Measurements from ENCODE around the gene SALL1.

DNA sequence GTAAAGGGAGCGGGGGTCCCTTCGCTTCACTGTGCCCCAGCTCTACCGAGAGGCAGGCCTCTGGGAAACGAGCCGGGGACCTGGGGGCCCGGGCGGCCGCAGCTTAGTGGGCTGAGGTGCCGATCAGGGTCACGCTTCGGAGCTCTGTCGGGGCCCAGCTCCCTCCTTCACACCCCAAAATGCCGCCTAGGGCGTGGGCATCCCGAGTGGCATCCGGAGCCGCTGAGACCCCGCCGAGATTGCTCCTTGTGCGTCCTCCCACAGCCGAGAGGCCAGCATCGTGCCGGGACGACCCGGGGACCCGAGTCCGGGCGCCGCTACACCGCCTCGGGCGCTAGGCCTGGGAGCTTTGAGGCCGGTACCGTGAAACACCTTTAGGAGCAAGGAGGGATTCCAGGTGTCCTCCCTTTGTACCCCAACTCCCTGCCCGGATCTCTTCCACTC is 1.3 kb downstream of the SALL1 start:
- TF ChIP-seq CHD2 (IDR thresholded peaks at IDR 0.05; ENCODE audit: low read depth, low read length) (no peak), EZH2 (IDR thresholded peaks at IDR 0.05; ENCODE audit: borderline replicate concordance, low read depth, low read length) (no peak), ZNF133 (CRISPR knock-in tag; IDR thresholded peaks at IDR 0.05) (no peak), MTA3 (IDR thresholded peaks at IDR 0.05; ENCODE audit: borderline replicate concordance) (no peak), CREM (IDR thresholded peaks at IDR 0.05; ENCODE audit: low read depth) (no peak), MED1 (CRISPR knock-in tag; IDR thresholded peaks at IDR 0.05; ENCODE audit: borderline replicate concordance) (no peak), ZNF431 (CRISPR knock-in tag; IDR thresholded peaks at IDR 0.05) (no peak)
- TF ChIP-seq, protein P1, sequence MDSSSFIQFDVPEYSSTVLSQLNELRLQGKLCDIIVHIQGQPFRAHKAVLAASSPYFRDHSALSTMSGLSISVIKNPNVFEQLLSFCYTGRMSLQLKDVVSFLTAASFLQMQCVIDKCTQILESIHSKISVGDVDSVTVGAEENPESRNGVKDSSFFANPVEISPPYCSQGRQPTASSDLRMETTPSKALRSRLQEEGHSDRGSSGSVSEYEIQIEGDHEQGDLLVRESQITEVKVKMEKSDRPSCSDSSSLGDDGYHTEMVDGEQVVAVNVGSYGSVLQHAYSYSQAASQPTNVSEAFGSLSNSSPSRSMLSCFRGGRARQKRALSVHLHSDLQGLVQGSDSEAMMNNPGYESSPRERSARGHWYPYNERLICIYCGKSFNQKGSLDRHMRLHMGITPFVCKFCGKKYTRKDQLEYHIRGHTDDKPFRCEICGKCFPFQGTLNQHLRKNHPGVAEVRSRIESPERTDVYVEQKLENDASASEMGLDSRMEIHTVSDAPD (CRISPR knock-in tag; IDR thresholded peaks at IDR 0.05): no peak
- TF ChIP-seq, protein P2, sequence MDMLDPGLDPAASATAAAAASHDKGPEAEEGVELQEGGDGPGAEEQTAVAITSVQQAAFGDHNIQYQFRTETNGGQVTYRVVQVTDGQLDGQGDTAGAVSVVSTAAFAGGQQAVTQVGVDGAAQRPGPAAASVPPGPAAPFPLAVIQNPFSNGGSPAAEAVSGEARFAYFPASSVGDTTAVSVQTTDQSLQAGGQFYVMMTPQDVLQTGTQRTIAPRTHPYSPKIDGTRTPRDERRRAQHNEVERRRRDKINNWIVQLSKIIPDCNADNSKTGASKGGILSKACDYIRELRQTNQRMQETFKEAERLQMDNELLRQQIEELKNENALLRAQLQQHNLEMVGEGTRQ (CRISPR knock-in tag; IDR thresholded peaks at IDR 0.05): no peak
- TF ChIP-seq, protein P3, sequence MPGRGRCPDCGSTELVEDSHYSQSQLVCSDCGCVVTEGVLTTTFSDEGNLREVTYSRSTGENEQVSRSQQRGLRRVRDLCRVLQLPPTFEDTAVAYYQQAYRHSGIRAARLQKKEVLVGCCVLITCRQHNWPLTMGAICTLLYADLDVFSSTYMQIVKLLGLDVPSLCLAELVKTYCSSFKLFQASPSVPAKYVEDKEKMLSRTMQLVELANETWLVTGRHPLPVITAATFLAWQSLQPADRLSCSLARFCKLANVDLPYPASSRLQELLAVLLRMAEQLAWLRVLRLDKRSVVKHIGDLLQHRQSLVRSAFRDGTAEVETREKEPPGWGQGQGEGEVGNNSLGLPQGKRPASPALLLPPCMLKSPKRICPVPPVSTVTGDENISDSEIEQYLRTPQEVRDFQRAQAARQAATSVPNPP (IDR thresholded peaks at IDR 0.05; ENCODE audit: borderline replicate concordance, insufficient read depth, insufficient read length): no peak

All from K562 (cell line).